Fibroblast of lung (primary cell): ENCODE measurements around the gene CCDC93.

ENCODE experiments used
- EZH2 ChIP-seq: IDR thresholded peaks from 2 replicates; pipeline ENCODE4 v1.5.1; 2012; ENCODE audit warnings: low read length, control low read depth, mild to moderate bottlenecking; ENCODE audit errors: missing control alignments
- TF ChIP-seq, protein P1 (sequence below), 2 donors: IDR thresholded peaks in 1 of 2; conservative IDR thresholded peaks in 1 of 2; 1 replicate in 1 of 2; 2 replicates in 1 of 2; pipeline ENCODE4 v1.5.1; 2011 to 2012; ENCODE audit warnings: low read length in 2 of 2, control low read depth in 1 of 2, inconsistent platforms in 1 of 2, low read depth in 1 of 2, mild to moderate bottlenecking in 1 of 2

- TF ChIP-seq, protein P1, sequence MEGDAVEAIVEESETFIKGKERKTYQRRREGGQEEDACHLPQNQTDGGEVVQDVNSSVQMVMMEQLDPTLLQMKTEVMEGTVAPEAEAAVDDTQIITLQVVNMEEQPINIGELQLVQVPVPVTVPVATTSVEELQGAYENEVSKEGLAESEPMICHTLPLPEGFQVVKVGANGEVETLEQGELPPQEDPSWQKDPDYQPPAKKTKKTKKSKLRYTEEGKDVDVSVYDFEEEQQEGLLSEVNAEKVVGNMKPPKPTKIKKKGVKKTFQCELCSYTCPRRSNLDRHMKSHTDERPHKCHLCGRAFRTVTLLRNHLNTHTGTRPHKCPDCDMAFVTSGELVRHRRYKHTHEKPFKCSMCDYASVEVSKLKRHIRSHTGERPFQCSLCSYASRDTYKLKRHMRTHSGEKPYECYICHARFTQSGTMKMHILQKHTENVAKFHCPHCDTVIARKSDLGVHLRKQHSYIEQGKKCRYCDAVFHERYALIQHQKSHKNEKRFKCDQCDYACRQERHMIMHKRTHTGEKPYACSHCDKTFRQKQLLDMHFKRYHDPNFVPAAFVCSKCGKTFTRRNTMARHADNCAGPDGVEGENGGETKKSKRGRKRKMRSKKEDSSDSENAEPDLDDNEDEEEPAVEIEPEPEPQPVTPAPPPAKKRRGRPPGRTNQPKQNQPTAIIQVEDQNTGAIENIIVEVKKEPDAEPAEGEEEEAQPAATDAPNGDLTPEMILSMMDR (conservative IDR thresholded peaks at IDR 0.05 in 1 of 2, IDR thresholded peaks at IDR 0.05 in 1 of 2; ENCODE audit: low read depth in 1 of 2, low read length in 2 of 2), result no peak
- no peak for TF ChIP-seq EZH2
Measured at GRCh38 chr2:118050386-118050785, 36.5 kb upstream of the CCDC93 start.
